ENCODE measurements around the gene RALGPS2. TPM values are rescaled to one million over a fixed set of nuclear protein-coding genes. Genes with fewer than 3 reads are reported as not detected.

RALGPS2 gene
- total and polyA plus RNA-seq, 2 of the 13 experiments (the other 11 are each of a cell fraction or from before 2014, with no cell fraction given) = 15.6 to 36.0 TPM

GRCh38 chr1:178726087-178726517 is 1.1 kb downstream of the RALGPS2 start (continued):
- TF ChIP-seq POLR2G (IDR thresholded peaks at IDR 0.05; ENCODE audit: low read depth, low read length) (peak; percentile 80), ETV5 (CRISPR knock-in tag; IDR thresholded peaks at IDR 0.05; ENCODE audit: borderline replicate concordance) (0 out of 2 replicates have a peak, but pooled peaks have one; percentile 28), MTERF4 (CRISPR knock-in tag; IDR thresholded peaks at IDR 0.05) (no peak), ZNF318 (CRISPR knock-in tag; IDR thresholded peaks at IDR 0.05) (no peak), SSRP1 (CRISPR knock-in tag; IDR thresholded peaks at IDR 0.05) (peak; percentile 60; the same call in 1 of the 2 replicates), AKNA (CRISPR knock-in tag; IDR thresholded peaks at IDR 0.05; ENCODE audit: borderline replicate concordance) (no peak), ZNF333 (CRISPR knock-in tag; IDR thresholded peaks at IDR 0.05; ENCODE audit: borderline replicate concordance) (no peak), BCL6 (CRISPR knock-in tag; IDR thresholded peaks at IDR 0.05) (no peak), PHB2 (IDR thresholded peaks at IDR 0.05; ENCODE audit: partially characterized antibody) (no peak), THAP11 (CRISPR knock-in tag; IDR thresholded peaks at IDR 0.05) (no peak), HNRNPK (IDR thresholded peaks at IDR 0.05; ENCODE audit: low read depth, low read length, poor library complexity, severe bottlenecking) (no peak), ZNF256 (CRISPR knock-in tag; conservative IDR thresholded peaks at IDR 0.05) (no peak), PHF8 (CRISPR knock-in tag; IDR thresholded peaks at IDR 0.05) (peak; percentile 79), ZNF841 (CRISPR knock-in tag; IDR thresholded peaks at IDR 0.05; ENCODE audit: borderline replicate concordance) (no peak), ZNF615 (CRISPR knock-in tag; IDR thresholded peaks at IDR 0.05; ENCODE audit: borderline replicate concordance) (no peak)

Measured in HepG2 (cell line).